Measurements from ENCODE around the gene ATRNL1.

Gene ATRNL1

DNA sequence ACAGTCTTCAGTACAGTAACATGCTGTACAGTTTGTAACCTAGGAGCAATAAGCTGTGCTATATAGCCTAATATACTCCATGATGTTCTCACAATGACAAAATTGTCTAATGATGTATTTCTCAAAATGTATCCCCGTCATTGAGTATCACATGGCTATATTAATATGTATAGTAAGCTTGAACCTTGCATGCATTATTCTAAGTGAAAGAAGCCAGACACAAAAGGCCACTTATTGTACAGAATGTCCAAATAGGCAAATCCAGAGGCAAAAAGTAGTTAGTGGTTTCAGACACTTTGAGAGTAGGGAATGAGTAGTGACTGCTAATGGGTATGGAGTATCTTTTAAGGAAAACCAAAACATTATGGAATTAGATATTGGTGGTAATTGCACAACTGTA is 545.1 kb downstream of the ATRNL1 start:
- ChIA-PET CTCF (no interaction called here), POLR2A (no interaction called here)
- no peak overlapping the region for H3K4me3 ChIP-seq (ENCODE audit: low read depth, low read length)
- TF ChIP-seq, protein P1, sequence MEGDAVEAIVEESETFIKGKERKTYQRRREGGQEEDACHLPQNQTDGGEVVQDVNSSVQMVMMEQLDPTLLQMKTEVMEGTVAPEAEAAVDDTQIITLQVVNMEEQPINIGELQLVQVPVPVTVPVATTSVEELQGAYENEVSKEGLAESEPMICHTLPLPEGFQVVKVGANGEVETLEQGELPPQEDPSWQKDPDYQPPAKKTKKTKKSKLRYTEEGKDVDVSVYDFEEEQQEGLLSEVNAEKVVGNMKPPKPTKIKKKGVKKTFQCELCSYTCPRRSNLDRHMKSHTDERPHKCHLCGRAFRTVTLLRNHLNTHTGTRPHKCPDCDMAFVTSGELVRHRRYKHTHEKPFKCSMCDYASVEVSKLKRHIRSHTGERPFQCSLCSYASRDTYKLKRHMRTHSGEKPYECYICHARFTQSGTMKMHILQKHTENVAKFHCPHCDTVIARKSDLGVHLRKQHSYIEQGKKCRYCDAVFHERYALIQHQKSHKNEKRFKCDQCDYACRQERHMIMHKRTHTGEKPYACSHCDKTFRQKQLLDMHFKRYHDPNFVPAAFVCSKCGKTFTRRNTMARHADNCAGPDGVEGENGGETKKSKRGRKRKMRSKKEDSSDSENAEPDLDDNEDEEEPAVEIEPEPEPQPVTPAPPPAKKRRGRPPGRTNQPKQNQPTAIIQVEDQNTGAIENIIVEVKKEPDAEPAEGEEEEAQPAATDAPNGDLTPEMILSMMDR (IDR thresholded peaks at IDR 0.05; ENCODE audit: insufficient read depth, low read length, missing control alignments), result no peak
- DNase-seq (ENCODE audit: low read depth, low spot score), result no peak

DNA sequence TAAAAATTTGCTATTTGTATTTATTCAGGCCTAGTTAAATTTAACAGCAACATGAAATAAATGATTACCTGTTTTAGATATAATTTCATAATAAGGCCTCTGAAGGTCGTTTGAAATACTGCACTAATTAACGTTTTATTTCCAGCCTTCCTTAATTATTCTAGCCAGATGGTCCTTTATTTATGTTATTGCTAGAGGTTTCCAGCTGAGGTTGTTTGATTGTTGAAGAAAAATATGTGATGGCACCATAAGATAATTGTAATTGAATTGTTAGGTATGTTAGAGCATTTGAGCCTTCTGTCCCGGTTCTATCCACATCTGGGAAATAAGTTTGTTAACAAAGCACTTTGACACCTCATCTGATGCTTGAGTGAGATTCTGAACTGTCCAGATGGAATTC is 556.1 kb downstream of the ATRNL1 start:
- TF ChIP-seq, protein P1 (IDR thresholded peaks at IDR 0.05; ENCODE audit: insufficient read depth, low read length, missing control alignments), result no peak
- no peak for DNase-seq (ENCODE audit: low read depth, low spot score)
- ChIA-PET POLR2A (no interaction called here), CTCF (no interaction called here)
- no peak overlapping the region for H3K4me3 ChIP-seq (ENCODE audit: low read depth, low read length)

DNA sequence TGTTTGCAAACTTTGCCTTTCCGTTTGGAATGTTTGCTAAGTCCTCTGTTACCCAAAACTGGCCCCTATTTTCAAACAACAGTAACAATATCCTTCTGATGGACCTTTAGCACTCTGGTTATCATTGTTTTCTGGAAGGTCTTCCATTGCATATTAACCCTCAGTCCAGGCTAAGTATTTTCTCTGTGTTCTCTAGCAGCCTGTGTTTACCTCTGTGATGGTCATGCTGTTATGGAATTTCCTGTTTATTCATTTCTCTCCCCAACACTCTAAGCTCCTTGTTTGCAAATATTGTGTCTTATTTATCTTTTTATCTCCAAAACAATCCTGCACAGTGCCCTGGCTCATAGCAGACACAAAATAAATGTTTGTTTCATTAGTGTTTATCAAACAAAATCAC is 560.3 kb downstream of the ATRNL1 start:
- DNase-seq (ENCODE audit: low read depth, low spot score), result no peak
- H3K4me3 ChIP-seq (ENCODE audit: low read depth, low read length), result no peak overlapping the region
- TF ChIP-seq, protein P1 (IDR thresholded peaks at IDR 0.05; ENCODE audit: insufficient read depth, low read length, missing control alignments), result no peak

DNA sequence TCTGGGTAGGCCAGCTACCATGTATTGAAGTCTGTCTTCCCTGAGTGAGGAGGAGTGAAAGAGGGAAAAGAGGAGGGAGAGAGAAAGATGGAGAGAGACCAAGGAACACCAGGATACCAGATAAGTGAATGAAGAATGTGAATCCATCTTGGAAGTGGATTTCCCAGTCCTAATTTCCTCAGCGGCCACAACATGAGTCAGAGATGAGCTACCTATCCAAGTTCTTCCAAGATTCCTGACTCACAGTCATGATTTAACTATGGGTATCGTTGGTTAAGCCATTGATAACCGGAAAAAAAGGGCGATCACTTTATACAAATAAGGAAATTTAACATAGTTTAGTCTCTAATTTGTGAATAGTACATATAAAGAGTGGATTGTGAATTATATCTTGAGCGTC is 561.8 kb downstream of the ATRNL1 start:
- ChIA-PET POLR2A (no interaction called here), CTCF (no interaction called here)
- H3K4me3 ChIP-seq (ENCODE audit: low read depth, low read length), result no peak overlapping the region
- TF ChIP-seq, protein P1 (IDR thresholded peaks at IDR 0.05; ENCODE audit: insufficient read depth, low read length, missing control alignments), result no peak
- DNase-seq (ENCODE audit: low read depth, low spot score), result no peak

More for the DNA sequence above, 560.3 kb downstream of the ATRNL1 start:
- POLR2A ChIA-PET, result no interaction called here
- CTCF ChIA-PET, result no interaction called here

DNA sequence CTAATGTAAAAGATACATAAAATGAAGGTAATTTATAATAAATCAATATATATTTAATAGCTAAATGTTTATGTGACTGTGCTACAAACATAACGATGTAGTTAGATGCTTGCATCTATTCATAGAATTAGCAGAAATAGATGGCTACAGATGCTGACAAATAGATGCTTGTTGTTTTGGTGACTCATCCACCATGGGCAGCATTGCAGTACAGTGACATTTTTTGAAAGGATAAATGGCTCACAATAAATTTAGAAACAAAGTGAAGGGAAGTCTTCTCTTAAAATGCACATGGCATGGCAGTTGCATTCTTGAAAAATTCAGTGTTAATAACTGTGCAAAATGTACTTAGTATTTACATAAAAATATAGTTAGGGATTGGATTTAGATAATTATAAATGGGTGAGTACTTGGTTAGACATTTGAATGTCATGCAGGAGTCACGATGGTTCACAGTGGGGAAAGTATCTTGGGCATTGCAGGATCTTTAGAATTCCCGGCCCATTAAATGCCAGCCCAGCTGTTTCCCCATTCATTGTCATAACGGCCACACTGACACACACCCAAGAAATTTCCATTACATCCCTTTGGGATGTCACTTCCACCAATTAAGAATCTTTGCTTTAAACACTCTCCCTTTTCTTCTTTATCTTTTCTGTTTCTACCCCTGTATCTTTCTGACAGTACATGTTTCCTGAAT is 564.1 kb downstream of the ATRNL1 start:
- no peak overlapping the region for H3K4me3 ChIP-seq (ENCODE audit: low read depth, low read length)
- ChIA-PET CTCF (no interaction called here), POLR2A (no interaction called here)
- DNase-seq (ENCODE audit: low read depth, low spot score), result no peak
- TF ChIP-seq, protein P1 (IDR thresholded peaks at IDR 0.05; ENCODE audit: insufficient read depth, low read length, missing control alignments), result no peak

DNA sequence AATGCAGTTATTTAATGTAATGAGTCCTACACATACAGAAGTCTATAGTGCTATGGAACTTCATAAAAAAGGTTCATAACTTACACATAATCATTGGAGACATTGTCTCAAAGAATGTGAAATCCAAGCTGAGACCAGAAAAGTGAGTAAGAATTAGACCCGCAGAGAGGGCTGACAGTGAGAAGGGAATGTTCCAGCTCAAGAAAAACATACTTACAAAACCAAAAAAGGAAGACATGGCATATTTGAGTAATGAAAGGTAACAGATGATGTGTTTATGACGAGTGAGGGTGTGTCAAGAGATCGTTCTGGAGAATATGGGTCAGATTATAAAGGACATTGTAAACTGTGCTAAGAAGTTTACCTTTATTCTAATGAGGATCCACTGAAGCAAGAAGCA is 566.5 kb downstream of the ATRNL1 start:
- ChIA-PET CTCF (no interaction called here), POLR2A (no interaction called here)
- no peak overlapping the region for H3K4me3 ChIP-seq (ENCODE audit: low read depth, low read length)
- no peak for DNase-seq (ENCODE audit: low read depth, low spot score)
- TF ChIP-seq, protein P1 (IDR thresholded peaks at IDR 0.05; ENCODE audit: insufficient read depth, low read length, missing control alignments), result no peak
